SHP77 treated with DMSO at 0.1 percent for 48 hours (cell line): ENCODE measurements around the gene RTTN.

Experiments
- DNase-seq: peaks from one replicate; lab custom pipeline; 2025; lab: John Stamatoyannopoulos, UW

The RTTN gene

DNA sequence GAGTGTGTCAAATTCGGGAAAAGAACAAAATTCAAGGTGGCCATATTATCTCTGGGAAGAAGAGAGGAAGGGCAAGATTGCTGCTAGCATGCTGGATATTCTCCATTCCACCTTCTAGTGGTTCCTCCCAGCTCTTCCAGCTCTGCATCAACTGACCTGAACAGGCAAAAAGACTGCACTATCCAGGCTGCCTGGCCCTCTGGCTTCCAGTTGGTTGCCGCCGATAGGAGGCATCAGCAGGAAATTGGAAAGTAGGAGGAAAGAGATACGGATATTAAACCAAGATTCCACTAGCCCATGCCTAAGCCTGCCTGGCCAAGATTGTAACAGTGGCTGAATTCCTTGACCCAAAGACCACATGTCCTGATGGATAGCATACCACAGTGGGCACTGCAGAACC is 1.7 kb upstream of the RTTN start:
- no peak for DNase-seq

GRCh38 chr18:70200286-70200685 is 5.2 kb downstream of the RTTN start:
- DNase-seq: no peak

DNA sequence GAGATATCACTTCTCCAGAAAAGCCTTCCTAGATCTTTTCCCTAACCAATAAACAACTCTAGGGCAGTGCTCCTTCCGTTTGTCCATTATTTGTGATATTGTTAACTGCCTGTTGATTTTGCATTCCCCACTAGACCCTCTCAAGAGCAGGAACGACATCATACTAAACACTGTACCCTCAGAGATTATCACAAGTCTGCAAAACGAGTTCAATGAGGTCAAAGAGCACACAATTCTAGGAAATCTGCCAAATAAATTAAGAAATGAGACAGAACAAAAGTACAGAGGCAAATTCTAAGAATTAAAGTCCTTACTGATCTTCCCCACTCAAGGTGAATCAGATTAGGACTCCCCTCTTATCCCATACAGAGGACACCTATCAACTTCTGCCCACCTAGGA is 7.6 kb downstream of the RTTN start:
- no peak for DNase-seq

- DNase-seq: no peak
Observed at GRCh38 chr18:70197026-70197425, 8.5 kb downstream of the RTTN start.

GRCh38 chr18:70195852-70196434 is 9.5 kb downstream of the RTTN start:
- DNase-seq: no peak

- no peak for DNase-seq
Observed at GRCh38 chr18:70195014-70195614, 10.4 kb downstream of the RTTN start.

- DNase-seq: no peak
Observed at GRCh38 chr18:70194227-70194890, 11.1 kb downstream of the RTTN start.

GRCh38 chr18:70190529-70190928 is 15.0 kb downstream of the RTTN start:
- no peak for DNase-seq

GRCh38 chr18:70188113-70188512 is 17.4 kb downstream of the RTTN start:
- no peak for DNase-seq

DNA sequence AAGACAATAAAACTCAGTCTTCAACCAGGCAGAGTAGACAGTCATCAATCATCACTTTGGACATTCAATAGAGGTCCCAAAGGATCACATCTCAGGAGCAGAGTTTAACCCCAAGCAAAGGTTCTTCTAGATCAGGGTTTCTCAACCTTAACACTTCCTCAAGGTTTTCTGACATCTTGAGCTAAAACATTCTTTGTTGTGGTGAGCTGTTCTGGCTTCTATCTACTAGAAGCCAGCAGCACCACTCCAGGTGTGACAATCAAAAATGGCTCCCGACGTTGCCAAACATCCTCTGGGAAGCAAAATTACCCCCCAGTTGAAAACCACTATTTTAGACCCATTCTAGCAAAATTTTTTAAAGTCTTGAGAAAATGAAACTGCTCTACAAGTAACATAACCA is 22.0 kb downstream of the RTTN start:
- no peak for DNase-seq

DNA sequence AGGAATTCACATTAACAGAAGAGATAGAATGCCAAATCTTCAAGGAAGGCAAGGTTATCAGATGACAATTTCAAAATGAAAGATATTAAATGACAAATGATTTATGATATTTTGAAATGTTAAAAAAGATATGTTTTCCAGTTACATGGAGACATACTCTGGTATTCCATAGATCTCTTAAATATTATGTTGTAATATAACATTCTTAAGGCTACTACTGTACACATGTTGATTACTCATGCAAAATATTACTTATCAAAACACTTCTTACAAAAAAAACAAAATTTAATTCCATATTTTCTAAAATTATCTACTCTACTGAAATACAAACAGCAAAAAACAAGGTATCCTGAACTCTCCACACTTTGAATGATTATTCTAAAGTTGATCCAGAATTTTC is 22.9 kb downstream of the RTTN start:
- no peak for DNase-seq

DNA sequence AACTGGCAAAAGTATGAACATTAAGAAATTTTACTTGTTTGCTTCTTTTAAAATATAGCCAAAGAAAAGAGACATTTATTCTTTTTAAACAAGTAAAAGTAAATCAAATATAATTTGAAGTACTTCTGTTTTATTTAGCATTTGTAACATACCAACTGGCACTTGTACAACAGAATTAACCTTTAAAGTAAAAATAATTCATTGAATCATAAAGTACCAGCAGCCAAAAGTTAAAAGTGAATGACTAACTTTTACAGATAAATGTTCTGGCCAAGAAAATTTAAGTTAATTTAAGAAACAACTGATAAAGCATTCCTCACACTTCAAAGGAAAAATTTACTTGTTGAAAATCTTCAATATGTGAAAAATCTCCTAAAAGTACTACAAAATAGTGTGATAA is 23.8 kb downstream of the RTTN start:
- no peak for DNase-seq

DNA sequence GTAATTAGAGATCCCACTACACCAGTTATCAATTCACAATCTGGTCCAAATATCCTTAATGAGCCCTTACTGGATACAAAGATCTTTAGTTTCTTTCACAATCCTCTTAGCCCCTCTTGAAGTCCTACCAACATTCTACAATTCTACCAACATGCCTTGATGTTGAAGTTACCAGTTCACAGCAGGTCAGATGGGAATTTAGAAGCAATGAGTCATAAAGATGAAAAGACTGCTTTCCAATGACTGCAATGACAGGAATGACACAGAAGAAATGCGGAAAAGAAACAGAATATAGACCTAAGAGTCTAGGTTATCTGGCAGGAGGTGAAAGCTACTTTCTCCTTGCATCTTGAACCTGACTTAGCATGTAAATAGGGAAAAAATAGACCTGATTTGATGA is 24.5 kb downstream of the RTTN start:
- no peak for DNase-seq

- no peak for DNase-seq
Observed at GRCh38 chr18:70176537-70176936, 28.9 kb downstream of the RTTN start.

DNA sequence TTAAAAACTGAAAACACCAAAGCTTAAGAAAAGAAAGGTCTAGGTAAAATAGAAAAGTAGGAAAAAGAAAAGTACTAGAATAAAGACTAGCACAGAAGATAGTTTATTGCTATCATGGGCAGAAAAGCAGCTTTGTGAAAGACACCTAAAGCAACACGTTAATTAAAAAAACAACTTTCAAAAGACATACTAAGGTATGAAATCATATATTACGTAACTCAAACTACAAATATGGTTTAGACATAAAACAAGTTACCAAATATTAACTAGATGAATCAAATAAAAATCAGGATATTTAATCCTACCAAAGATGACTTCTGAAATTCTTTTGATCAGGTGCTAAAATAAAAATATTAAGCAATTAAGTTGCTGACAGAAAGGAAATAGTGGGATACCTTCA is 30.3 kb downstream of the RTTN start:
- no peak for DNase-seq

- DNase-seq: no peak
Observed at GRCh38 chr18:70172225-70172624, 33.3 kb downstream of the RTTN start.

- DNase-seq: no peak
Observed at GRCh38 chr18:70169747-70170146, 35.7 kb downstream of the RTTN start.

DNA sequence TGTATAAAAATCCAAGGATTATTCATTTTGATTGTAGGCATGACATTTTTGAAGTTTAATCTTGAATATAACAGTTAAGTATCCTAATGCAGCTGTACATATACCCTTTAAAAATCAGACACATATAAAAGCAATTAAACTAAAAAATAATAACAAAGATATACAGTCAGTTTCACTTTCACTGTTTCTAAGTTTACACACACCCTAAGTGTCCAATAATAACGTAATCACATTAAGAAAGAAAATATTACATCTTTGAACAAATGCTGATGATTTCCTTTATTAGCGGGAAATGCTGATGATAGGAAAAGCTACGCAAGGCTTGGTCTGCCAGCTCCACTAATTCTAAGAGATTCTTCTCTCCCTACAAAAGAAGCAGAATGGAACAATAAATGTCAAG is 38.8 kb downstream of the RTTN start:
- no peak for DNase-seq

DNA sequence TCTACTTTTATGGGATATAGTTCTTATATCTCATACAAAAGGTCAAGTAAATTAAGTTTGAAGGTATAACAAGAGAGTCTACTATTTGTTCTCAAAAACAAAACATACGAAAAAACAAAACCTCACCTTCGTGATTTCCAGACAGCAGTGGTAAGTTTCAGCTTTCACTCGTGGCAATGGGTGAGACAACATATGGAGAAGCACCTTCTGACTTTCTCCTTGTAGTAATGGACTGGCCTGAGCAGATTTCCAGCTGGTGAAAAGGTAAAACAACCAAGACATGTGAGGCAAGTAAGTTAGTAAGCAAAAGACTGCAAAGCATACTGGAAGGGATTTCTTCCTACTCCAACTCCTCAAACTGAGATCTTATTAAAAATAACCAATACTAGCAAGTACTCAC is 39.6 kb downstream of the RTTN start:
- no peak for DNase-seq

DNA sequence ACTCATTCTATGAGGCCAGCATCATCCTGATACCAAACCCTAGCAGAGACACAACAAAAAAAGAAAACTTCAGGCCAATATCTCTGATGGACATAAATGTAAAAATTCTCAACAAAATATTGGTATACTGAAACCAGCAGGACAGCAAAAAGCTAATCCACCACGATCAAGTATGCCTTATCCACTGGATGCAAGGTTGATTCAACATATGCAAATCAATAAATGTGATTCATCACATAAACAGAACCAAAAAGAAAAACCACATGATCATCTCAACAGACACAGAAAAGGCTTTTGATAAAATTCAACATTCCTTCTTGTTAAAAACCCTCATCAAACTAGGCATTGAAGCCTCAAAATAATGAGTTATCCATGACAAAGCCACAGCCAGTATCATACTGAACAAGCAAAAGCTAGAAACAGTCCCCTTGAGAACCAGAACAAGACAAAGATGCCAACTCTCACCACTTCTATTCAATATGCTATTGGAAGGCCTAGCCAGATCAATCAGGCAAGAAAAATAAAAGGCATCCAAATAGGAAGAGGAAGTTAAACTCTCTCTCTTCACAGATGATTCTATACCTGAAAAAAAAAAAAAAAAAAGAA is 45.3 kb downstream of the RTTN start:
- DNase-seq: no peak

GRCh38 chr18:70158992-70159717 is 46.3 kb downstream of the RTTN start:
- no peak for DNase-seq

GRCh38 chr18:70156886-70157285 is 48.6 kb downstream of the RTTN start:
- DNase-seq: no peak
